Heart left ventricle (tissue), 13 donors: ENCODE data around the gene CHD8.
"Not testable (repeated sequence)": the region's sequence is repeated elsewhere in the genome, so short reads cannot be mapped to it uniquely, and the experiment has no call there.

Source experiments
- POLR2A ChIP-seq, 2 donors: fragments of 450-650 bp; IDR thresholded peaks; one replicate each; pipeline ENCODE4 v1.6.1; 2017; ENCODE audit warnings: antibody characterized with exemption in 2 of 2, mild to moderate bottlenecking in 2 of 2, moderate library complexity in 2 of 2
- TF ChIP-seq, protein P1 (sequence below), 12 donors: fragments of 200-600 bp; sonication (generic) in 4 of 12; IDR thresholded peaks; one replicate each; pipeline versions ENCODE4 v1.5.0 to v1.8.0; 2018 to 2022; ENCODE audit warnings: antibody characterized with exemption in 12 of 12, mild to moderate bottlenecking in 5 of 12
- donor health status: ischemic (EF 13 %, LVEDD 7.1; RV severe dilation, severe dysfunction).
- donor health status: DM: no; HTN: yes; CAD: no.
- donor health status: DM: no; HTN: no; CAD: no.
- donor health status: ischemic (EF 25% LVEDD 6.9; RV normal size, moderate dysfunction).
- donor health status: ischemic (EF 25% LVEDD 5.7; RV mildly dilated, moderate dysfunction).
- donor health status: ischemic (EF 35%, LVEDD 5.7; RV mildly dilated, moderate dysfunction).
- donor health status: nonischemic (EF 11% LVEDD 7.7; RV severe dilation, severe dysfunction).
- donor health status: DM: yes; HTN: yes; CAD: no.
- donor health status: PGD.
- donor health status: ischemic (EF 29% LVEDD 5.4; RV normal size, mild dysfunction).
- donor health status: nonischemic (EF 23%, LVEDD 6.1; RV moderate dilation, normal function).

GRCh38 chr14:21372814-21373213 is 83.1 kb downstream of the CHD8 start:
- TF ChIP-seq, protein P1, sequence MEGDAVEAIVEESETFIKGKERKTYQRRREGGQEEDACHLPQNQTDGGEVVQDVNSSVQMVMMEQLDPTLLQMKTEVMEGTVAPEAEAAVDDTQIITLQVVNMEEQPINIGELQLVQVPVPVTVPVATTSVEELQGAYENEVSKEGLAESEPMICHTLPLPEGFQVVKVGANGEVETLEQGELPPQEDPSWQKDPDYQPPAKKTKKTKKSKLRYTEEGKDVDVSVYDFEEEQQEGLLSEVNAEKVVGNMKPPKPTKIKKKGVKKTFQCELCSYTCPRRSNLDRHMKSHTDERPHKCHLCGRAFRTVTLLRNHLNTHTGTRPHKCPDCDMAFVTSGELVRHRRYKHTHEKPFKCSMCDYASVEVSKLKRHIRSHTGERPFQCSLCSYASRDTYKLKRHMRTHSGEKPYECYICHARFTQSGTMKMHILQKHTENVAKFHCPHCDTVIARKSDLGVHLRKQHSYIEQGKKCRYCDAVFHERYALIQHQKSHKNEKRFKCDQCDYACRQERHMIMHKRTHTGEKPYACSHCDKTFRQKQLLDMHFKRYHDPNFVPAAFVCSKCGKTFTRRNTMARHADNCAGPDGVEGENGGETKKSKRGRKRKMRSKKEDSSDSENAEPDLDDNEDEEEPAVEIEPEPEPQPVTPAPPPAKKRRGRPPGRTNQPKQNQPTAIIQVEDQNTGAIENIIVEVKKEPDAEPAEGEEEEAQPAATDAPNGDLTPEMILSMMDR (IDR thresholded peaks at IDR 0.05): not testable (repeated sequence)
- not testable (repeated sequence) for TF ChIP-seq POLR2A (IDR thresholded peaks at IDR 0.05)
